Peyer's patch (tissue), 4 donors: ENCODE data around the gene AUTS2. TPM values are rescaled to one million over a fixed set of nuclear protein-coding genes. Genes with fewer than 3 reads are reported as not detected.
A peak's percentile ranks its signal among the peaks of the same experiment; 100 is the strongest.

Source experiments
- DNase-seq, 3 donors: peaks; one replicate each; pipeline ENCODE4 v3.0.0-alpha.2; 2017 to 2019
- H3K27ac ChIP-seq, 4 donors: fragments of 200-600 bp; sonication (generic); one replicate each; pipeline ENCODE4 v1.5.1; 2016 to 2019
- H3K27me3 ChIP-seq, 2 donors: fragments of 200-600 bp; sonication (generic); one replicate each; pipeline ENCODE4 v1.5.1; 2019
- H3K36me3 ChIP-seq, 3 donors: fragments of 200-600 bp; sonication (generic); one replicate each; pipeline ENCODE4 v1.5.1; 2016 to 2019
- H3K4me1 ChIP-seq, 4 donors: fragments of 200-600 bp; sonication (generic); one replicate each; pipeline ENCODE4 v1.5.1; 2016 to 2019
- H3K4me3 ChIP-seq, 4 donors: fragments of 200-600 bp; sonication (generic); 1 replicate in 3 of 4; 2 replicates in 1 of 4; pipeline ENCODE4 v1.5.1; 2016 to 2019; ENCODE audit warnings: mild to moderate bottlenecking in 1 of 4
- H3K9me3 ChIP-seq, 4 donors: fragments of 200-600 bp; sonication (generic); one replicate each; pipeline ENCODE4 v1.5.1; 2016 to 2019; ENCODE audit warnings: mild to moderate bottlenecking in 1 of 4
- CTCF ChIP-seq, 6 experiments: fragments of 450-650 bp in 4 of 6; fragments of 200-600 bp in 2 of 6; sonication (generic) in 1 of 6; IDR thresholded peaks; one replicate each; pipeline ENCODE4 v1.5.1; 2017 to 2019; ENCODE audit warnings: antibody characterized with exemption in 6 of 6, mild to moderate bottlenecking in 3 of 6, moderate library complexity in 1 of 6
- POLR2A ChIP-seq, 2 donors: fragments of 450-650 bp; IDR thresholded peaks; one replicate each; pipeline ENCODE4 v1.5.1; 2017; ENCODE audit warnings: antibody characterized with exemption in 2 of 2, mild to moderate bottlenecking in 2 of 2, moderate library complexity in 2 of 2
- total RNA-seq, 4 donors: library from RNA; depleted of rRNA; stranded (reverse); fragments of >200 nt; gene quantifications; one replicate each; pipeline ENCODE4 v1.1.0, GENCODE V29; 2016

The AUTS2 gene
- total RNA-seq, 4 donors from 2014 or later = 55.9 to 90.0 (median 72.6) TPM

DNA sequence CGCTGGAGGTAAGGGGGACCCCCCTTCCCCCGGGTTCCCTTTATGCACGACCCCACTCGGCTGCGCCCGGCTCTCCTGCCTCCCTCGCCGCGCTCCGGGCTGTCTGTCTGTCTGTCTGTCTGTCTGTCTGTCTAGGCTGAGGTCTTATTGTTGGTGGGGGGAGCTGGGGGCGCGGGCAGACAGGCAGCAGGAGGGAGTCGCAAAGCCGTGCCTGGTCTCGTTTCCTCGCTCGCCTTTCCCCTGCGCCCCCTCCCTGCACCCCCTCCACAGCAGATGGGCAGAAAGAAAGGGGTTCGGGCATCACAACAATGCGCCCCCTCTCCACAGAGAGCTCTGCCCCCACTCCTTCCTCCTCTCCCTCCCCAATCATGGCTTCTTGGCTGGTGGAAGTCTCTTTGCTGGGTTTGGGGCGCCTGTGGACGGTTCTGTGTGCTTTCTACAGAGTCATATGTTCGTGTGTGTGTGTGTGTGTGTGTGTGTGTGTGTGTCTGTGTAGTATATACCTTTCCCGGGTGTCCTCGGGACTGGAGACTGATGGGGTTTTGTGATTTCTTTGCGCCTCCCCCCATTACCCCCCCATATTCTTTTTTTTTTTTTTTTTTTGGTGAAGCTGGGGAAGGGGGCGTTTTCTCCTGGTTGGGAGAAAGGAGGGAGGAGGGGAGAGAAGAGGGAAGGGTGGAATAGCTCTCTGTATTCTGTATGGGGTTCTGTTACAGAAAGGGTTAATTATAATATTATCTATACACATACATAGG, 1.9 kb downstream of the AUTS2 start:
- DNase-seq = no peak
- Histone ChIP-seq H3K4me3 (peak overlapping the region; percentile 56 to 75 (median 64)), H3K9me3 (no peaks in the 10 kb centered on the region), H3K27ac (no peak overlapping the region), H3K36me3 (no peaks in the 10 kb centered on the region), H3K4me1 (peaks cover 0 to 28% (median 2%) of the 10 kb centered on the region in 4 donors), H3K27me3 (peaks cover 0 to 6% of the 10 kb centered on the region in 2 donors)
- TF ChIP-seq POLR2A (IDR thresholded peaks at IDR 0.05) (no peak), CTCF (IDR thresholded peaks at IDR 0.05) (no peak)

GRCh38 chr7:69600710-69601519, 2.6 kb downstream of the AUTS2 start:
- Histone ChIP-seq H3K27ac (no peak overlapping the region), H3K36me3 (no peaks in the 10 kb centered on the region), H3K9me3 (no peaks in the 10 kb centered on the region), H3K27me3 (peaks cover 0 to 6% of the 10 kb centered on the region in 2 donors), H3K4me3 (peak overlapping the region in 2 of 4 donors; percentile 56 to 75), H3K4me1 (peaks cover 0 to 28% (median 2%) of the 10 kb centered on the region in 4 donors)
- TF ChIP-seq POLR2A (IDR thresholded peaks at IDR 0.05) (no peak), CTCF (IDR thresholded peaks at IDR 0.05) (no peak)
- DNase-seq = no peak

DNA sequence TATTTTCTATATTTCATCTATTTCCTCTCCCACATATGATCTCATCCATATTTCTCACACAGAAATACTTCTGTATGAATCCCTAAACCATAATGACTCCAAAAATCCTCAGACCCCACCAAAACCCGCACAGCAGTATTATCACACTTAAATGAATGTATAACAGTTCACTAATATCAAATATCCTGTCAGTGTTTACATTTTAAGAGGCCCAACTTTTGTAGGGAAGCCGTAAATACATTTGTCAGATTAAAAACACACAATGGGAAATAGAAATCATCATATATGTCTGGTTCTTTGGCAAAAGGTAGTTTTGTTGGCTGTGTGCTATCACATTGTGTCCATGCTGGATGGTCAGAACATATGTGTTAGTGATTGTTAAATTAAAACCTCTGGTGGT, 4.2 kb downstream of the AUTS2 start:
- Histone ChIP-seq H3K4me1 (peaks cover 0 to 22% (median 2%) of the 10 kb centered on the region in 4 donors), H3K27ac (no peak overlapping the region), H3K36me3 (no peaks in the 10 kb centered on the region), H3K27me3 (peaks cover 0 to 2% of the 10 kb centered on the region in 2 donors), H3K4me3 (no peak overlapping the region), H3K9me3 (no peaks in the 10 kb centered on the region)
- no peak for TF ChIP-seq CTCF (IDR thresholded peaks at IDR 0.05)
- no peak for TF ChIP-seq POLR2A (IDR thresholded peaks at IDR 0.05)
- DNase-seq = no peak

DNA sequence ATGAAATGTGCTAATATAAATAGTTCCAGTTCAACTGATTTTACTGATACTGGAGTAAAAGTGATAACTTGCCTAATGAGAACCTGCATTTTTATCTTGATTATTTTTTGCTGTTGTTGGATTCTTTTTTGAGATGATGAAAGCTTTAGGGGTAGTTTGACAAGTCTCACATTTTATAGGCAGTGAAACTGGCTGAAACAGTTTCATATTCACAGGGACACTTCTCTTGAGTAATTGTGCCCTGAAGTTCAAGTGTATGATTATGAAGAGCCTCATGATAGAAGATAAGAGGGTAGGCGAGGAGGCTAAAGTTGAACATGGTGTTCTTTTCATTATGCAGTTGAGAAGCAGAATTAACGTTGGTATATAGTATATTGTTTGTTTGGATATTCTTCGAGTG, 5.1 kb downstream of the AUTS2 start:
- no peaks in the 10 kb centered on the region for H3K36me3 ChIP-seq
- H3K4me1 ChIP-seq = peaks cover 0 to 20% (median 2%) of the 10 kb centered on the region in 4 donors
- H3K27ac ChIP-seq = no peak overlapping the region
- TF ChIP-seq CTCF (IDR thresholded peaks at IDR 0.05) = no peak
- TF ChIP-seq POLR2A (IDR thresholded peaks at IDR 0.05) = no peak
- no peaks in the 10 kb centered on the region for H3K9me3 ChIP-seq
- no peak for DNase-seq
- H3K27me3 ChIP-seq = no peaks in the 10 kb centered on the region
- no peak overlapping the region for H3K4me3 ChIP-seq

DNA sequence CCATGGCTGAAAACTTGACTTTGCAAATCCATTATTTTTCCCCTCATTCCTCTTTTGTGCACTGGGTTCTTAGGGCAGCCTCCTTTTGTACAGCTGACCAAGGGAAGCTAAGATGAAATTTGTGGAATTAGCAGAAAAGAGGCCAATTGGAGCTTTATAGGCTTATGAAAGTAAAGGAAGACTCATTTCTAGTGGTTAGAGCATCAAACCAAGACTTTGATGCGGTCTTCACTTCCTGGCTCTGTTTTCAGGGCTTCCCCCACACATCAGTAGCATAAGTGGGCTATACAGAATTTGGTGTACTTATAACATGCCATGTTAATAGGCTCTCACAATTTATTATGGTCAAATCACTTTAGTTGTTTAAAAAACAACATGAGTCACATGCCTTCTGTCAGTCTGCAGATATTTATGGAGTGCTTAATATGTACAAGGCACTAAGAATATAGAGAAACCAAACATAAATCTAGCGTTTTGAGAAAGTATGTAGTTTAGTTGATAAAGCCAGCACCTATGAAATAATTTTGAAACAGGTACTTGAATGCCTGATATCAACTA, 5.7 kb downstream of the AUTS2 start:
- DNase-seq = no peak
- Histone ChIP-seq H3K9me3 (no peaks in the 10 kb centered on the region), H3K27me3 (no peaks in the 10 kb centered on the region), H3K4me3 (no peak overlapping the region), H3K27ac (no peak overlapping the region), H3K36me3 (no peaks in the 10 kb centered on the region), H3K4me1 (peaks cover 0 to 15% (median 2%) of the 10 kb centered on the region in 4 donors)
- TF ChIP-seq POLR2A (IDR thresholded peaks at IDR 0.05) = no peak
- no peak for TF ChIP-seq CTCF (IDR thresholded peaks at IDR 0.05)
